ENCODE results near the gene MDFIC2. TPM values are rescaled to one million over a fixed set of nuclear protein-coding genes. Genes with fewer than 3 reads are reported as not detected.
"Not testable (repeated sequence)": the region's sequence is repeated elsewhere in the genome, so short reads cannot be mapped to it uniquely, and the experiment has no call there.

The MDFIC2 gene
- total RNA-seq: not detected in 2 replicates
- polyA plus RNA-seq (2012): not detected

DNA sequence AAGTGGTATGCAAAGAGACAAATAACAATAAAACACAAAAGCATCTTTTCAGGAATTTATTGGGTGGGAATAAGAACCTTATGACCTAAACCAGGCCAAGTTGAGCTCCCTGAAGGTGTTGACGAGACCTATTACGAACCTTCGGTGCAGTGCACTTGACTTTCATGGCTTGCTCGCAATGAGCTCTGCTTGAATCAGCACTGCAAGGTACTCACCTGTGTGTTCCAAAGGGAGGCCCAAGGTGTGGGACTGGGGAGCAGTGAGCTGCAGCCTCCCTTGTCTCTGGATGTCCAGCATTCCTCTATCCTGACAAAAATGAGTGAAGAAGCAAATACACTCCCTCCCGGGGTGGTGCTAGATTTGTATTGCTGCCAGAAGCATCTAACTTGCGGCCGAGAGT, at the start of gene MDFIC2:
MDFIC2 (minus strand) TSS at position 303 of the 400 bp plus-strand sequence. CDS start 665 bp downstream, outside the sequence.
- no peak for DNase-seq (ENCODE audit: low read depth)

DNA sequence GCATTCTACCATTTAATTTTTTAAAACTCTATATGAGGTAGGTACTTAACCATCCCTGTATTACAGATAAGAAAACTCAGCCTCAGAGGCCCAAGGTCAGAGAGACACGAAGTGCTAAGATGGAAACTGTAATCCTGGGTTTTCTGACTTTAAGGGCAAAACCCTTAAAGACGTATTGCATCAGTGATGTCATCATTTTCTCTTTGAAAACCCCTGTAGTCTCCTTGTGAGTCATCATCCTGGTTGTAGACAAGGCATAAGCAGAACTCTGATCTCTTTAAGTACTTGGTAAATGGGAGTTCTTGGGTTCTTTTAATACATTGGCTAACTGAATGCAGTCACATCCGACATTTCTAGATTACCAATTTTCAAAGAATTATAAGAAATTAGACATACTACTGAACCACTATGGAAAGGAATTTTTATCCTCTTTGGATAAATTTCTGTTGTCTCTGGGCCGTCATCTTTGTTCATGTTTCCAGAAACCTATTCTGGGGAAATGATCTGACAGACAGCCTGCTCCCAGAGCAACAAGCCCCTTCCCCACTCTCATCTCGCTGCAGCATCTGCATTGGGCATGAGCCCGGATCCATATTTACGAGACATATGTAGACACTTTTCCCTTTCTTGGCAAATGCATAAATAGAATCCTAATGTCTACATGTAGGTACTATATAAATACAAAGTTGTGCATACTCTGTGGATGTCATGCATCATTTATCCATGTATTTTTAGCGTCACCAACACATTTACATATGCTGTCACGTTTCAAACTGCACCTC, 48.7 kb upstream of the MDFIC2 start:
- no peak for DNase-seq (ENCODE audit: low read depth)

- no peak for DNase-seq (ENCODE audit: low read depth)
Observed at GRCh38 chr3:70359711-70360110, 47.3 kb upstream of the MDFIC2 start.

GRCh38 chr3:70358978-70359580, 46.6 kb upstream of the MDFIC2 start:
- DNase-seq (ENCODE audit: low read depth): peak; percentile 20

- no peak for DNase-seq (ENCODE audit: low read depth)
Observed at GRCh38 chr3:70352215-70352614, 39.8 kb upstream of the MDFIC2 start.

- DNase-seq (ENCODE audit: low read depth): peak; percentile 1
Observed at GRCh38 chr3:70342149-70342548, 29.7 kb upstream of the MDFIC2 start.

GRCh38 chr3:70336885-70337284, 24.4 kb upstream of the MDFIC2 start:
- not testable (repeated sequence) for DNase-seq (ENCODE audit: low read depth)

DNA sequence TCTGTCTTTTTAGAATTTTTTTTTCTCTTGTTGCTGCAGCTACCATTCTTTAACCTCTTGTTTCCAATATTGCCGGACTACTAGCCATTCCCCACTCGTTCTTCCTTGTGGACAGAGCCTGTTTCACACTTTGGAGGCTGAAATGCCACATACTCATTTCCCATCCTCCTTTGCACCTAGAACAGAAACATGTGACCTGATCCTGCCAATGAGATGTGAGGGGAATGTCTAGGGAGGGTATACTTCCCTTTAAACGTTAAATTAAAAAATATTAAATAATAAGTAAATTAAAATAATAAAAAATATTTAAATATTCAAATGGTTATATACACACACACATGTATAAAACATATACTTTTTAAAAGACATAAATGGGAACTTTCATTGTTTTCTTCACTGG, 20.6 kb upstream of the MDFIC2 start:
- no peak for DNase-seq (ENCODE audit: low read depth)

DNA sequence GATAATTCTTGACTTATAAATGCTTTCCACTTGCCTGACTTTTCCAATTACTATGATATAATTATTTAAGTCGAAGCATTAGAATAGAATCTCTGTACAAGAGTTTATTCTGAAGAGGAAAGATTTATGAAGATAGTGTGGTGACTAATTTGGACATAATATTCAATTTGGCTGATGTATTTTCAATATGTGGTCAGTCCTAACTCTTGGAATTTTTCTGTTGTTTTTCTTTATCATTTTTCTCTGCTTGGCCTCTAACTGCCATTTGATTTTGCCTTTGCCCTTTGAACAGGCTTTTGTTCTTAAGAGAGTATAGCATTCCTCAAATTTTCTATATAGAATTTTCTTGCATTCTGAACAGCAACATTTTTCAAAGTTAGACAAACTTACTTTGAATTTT, 2.6 kb upstream of the MDFIC2 start:
- no peak for DNase-seq (ENCODE audit: low read depth)

GRCh38 chr3:70310809-70311208, 1.6 kb downstream of the MDFIC2 start:
- no peak for DNase-seq (ENCODE audit: low read depth)

DNA sequence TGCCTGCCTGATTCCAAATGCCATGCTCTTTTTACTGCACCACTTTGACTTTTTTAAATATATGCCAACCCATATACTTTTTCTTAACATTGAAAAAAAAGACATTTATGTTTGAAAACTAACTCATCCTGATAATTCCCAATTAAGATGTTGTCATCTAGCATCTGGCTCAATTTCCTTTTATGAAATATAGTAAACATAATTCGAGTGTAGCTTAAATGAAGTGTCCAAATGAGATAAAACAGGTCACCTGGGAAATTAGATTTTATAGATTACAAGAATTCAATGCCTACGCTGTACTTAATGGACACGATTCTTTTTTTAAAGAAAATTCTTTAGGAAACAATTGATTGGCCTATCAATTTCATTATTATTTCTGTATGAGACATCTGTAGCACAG, 2.8 kb downstream of the MDFIC2 start:
- no peak for DNase-seq (ENCODE audit: low read depth)

DNA sequence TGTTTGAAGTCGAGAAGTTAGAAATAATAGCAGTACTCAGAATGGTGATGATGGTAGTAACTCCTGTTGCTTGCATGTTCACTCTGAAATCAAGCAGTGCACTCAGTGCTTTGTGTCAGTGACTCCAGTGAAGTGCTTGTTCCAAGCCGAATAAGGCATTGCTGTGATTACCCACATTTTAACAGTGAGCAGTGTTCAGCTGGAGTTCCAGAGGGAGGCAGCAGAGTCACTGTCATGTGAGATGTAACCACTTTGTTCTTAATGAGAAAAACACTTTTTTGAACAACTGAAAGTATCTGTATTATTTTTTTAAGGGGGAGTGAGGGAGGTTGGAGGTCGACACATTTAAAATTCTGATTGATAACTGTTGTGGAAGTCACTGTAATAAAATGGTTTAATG, 3.7 kb downstream of the MDFIC2 start:
- no peak for DNase-seq (ENCODE audit: low read depth)

GRCh38 chr3:70306736-70307135, 5.7 kb downstream of the MDFIC2 start:
- DNase-seq (ENCODE audit: low read depth): no peak

DNA sequence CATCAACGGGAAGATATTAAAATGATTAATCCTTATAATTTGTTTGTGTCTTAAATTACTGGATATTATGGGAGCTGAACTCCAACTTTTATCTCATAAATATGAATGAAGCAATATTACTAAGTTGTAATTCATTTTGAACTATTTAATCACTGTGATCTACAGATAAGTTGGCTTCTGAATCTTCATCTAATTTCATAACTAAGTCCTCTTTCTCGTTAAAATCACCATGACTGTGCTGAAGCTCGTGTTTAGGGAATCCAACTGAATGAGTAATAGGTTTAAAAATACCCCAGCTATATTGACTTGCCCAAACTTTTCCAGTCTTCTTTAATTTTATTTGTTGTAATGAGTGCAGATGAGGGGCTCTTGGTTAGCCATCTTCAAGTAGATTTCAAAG, 14.1 kb downstream of the MDFIC2 start:
- DNase-seq (ENCODE audit: low read depth): no peak

DNA sequence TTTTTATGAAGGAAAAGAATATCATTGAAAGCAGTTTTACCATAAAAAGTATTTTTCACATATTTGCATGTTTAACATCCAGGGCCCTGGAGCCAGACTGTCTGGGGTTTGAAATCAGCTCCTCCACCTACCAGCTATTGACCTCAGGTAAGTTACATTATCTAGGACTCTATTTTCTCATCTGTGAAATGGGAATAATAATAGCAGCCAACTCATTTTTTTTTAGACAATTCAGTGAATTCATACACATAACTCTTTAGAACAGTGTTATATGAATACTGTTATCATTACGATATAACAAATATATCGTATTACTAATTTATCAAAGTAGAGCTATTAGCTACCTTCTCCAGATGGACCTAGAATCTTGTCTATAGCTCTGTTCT, 21.3 kb downstream of the MDFIC2 start:
- no peak for DNase-seq (ENCODE audit: low read depth)

DNA sequence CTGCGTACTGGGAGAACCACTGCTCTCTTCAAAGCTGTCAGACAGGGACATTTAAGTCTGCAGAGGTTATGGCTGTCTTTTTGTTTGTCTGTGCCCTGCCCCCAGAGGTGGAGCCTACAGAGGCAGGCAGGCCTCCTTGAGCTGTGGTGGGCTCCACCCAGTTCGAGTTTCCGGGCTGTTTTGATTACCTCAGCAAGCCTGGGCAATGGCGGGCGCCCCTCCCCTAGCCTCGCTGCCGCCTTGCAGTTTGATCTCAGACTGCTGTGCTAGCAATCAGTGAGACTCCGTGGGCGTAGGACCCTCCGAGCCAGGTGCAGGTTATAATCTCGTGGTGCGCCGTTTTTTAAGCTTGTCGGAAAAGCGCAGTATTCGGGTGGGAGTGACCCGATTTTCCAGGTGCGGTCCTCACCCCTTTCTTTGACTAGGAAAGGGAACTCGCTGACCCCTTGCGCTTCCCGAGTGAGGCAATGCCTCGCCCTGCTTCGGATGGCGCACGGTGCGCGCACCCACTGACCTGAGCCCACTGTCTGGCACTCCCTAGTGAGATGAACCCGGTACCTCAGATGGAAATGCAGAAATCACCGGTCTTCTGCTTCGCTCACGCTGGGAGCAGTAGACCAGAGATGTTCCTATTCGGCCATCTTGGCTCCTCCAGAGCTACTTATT, 21.9 kb downstream of the MDFIC2 start:
- DNase-seq (ENCODE audit: low read depth): not testable (repeated sequence)

GRCh38 chr3:70281663-70282062, 30.8 kb downstream of the MDFIC2 start:
- DNase-seq (ENCODE audit: low read depth): no peak

DNA sequence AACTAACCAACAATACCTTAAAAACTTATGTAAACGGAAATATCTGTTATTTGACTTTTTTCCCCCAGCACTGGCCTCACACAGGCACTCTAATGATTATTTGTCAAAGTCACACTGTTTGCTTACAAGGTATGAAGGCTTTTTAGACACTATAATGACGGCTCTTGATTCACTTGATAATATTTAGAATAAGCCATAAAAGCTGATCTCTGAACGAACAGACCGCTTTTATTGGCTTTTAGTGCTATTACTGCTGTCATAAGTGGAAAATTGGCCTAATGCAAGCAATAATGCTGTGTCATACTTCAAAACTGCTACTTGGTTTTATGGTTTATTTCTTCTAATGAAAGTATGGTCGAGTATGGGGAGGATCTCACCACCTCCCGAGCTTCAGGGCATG, 35.1 kb downstream of the MDFIC2 start:
- DNase-seq (ENCODE audit: low read depth): no peak

DNA sequence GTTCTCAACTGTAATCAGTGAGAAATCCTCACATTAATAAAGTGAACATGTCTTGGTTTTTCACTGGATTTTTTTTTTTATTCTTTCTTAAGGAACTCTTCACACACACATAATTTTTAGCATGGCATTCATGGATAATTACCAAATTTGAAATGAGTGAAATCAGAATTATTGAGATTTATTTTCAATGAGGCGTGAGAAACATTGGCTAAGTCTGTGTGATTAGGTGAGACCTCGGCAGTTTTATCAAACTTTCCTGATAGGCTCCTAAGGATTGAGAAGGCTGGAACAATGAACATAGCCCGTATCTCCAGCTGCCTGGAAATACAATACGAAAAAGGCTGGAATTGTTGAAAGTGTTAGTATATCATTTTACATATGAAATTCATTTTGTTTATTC, 35.5 kb downstream of the MDFIC2 start:
- DNase-seq (ENCODE audit: low read depth): no peak

GRCh38 chr3:70273492-70273891, 38.9 kb downstream of the MDFIC2 start:
- DNase-seq (ENCODE audit: low read depth): no peak

DNA sequence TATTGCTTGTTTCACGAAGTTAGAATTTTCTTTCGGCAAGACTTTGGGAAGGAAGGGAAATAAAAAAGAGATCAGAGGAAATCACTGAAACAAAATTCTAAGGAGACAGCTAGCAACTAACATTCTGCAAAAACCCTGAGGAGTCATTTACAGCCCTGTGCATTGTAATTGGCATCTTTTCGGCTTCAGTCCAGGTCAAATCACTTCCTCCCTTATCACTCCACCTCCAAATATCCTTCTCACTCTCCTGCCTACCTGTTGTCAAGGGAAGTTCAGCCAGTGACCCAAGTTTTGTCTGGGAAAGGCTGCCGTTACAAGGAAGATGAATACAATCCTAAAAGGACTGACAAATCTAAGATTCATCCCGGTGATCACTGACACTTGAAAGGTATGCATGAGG, 39.6 kb downstream of the MDFIC2 start:
- DNase-seq (ENCODE audit: low read depth): no peak

GRCh38 chr3:70264122-70264780, 48.2 kb downstream of the MDFIC2 start:
- DNase-seq (ENCODE audit: low read depth): no peak
